HAP-1 (cell line): ENCODE data around the gene DYNC2LI1.

ENCODE experiments used
- DNase-seq, 2 experiments: peaks; one replicate each; pipeline ENCODE4 v3.0.0-alpha.2; 2016 to 2020; ENCODE audit warnings: low spot score in 2 of 2
- H3K27me3 ChIP-seq: fragments of 250-450 bp; sonication (Bioruptor Pico); 2 replicates; pipeline ENCODE4 v1.5.1; 2020; ENCODE audit warnings: low read depth, mild to moderate bottlenecking, moderate library complexity
- H3K36me3 ChIP-seq: fragments of 250-450 bp; sonication (Bioruptor Pico); replicated peaks from 2 replicates; pipeline ENCODE4 v1.5.1; 2020; ENCODE audit warnings: mild to moderate bottlenecking
- H3K4me1 ChIP-seq: fragments of 250-450 bp; sonication (Bioruptor Pico); 2 replicates; pipeline ENCODE4 v1.5.1; 2020; ENCODE audit warnings: mild to moderate bottlenecking
- H3K4me3 ChIP-seq: fragments of 250-450 bp; sonication (Bioruptor Pico); 2 replicates; pipeline ENCODE4 v1.5.1; 2020; ENCODE audit warnings: mild to moderate bottlenecking, moderate library complexity
- H3K9me3 ChIP-seq: fragments of 250-450 bp; sonication (Bioruptor Pico); 2 replicates; pipeline ENCODE4 v1.5.1; 2020; ENCODE audit warnings: mild to moderate bottlenecking, moderate library complexity
- in situ Hi-C: fragments of 300-500 bp; cut with MboI; formaldehyde crosslinking; loops from 3 replicates; pipeline ENCODE4 v1.14.3; 2020; ENCODE audit warnings: low sequenced_read_pairs, inconsistent platforms, mixed read lengths

The DYNC2LI1 gene

GRCh38 chr2:43852196-43852730, 78.4 kb downstream of the DYNC2LI1 start:
- in situ Hi-C loops = no loop called here
- Histone ChIP-seq H3K4me1 (no peaks in the 10 kb centered on the region), H3K4me3 (no peak overlapping the region), H3K36me3 (no peaks in the 10 kb centered on the region), H3K9me3 (no peaks in the 10 kb centered on the region), H3K27me3 (peaks cover 28% of the 10 kb centered on the region)
- no peak for DNase-seq

GRCh38 chr2:43853141-43854081, 79.6 kb downstream of the DYNC2LI1 start:
- DNase-seq = no peak
- Histone ChIP-seq H3K4me1 (no peaks in the 10 kb centered on the region), H3K4me3 (no peak overlapping the region), H3K27me3 (peaks cover 40% of the 10 kb centered on the region), H3K9me3 (no peaks in the 10 kb centered on the region), H3K36me3 (no peaks in the 10 kb centered on the region)
- in situ Hi-C loops = no loop called here

- no peak overlapping the region for H3K4me3 ChIP-seq
- no peak for DNase-seq
- H3K9me3 ChIP-seq = no peaks in the 10 kb centered on the region
- H3K4me1 ChIP-seq = no peaks in the 10 kb centered on the region
- H3K36me3 ChIP-seq = no peaks in the 10 kb centered on the region
- peaks cover 52% of the 10 kb centered on the region for H3K27me3 ChIP-seq
- in situ Hi-C loops = no loop called here
These were observed 80.8 kb downstream of the DYNC2LI1 start for GRCh38 chr2:43854671-43855070.

- Histone ChIP-seq H3K9me3 (no peaks in the 10 kb centered on the region), H3K4me1 (no peaks in the 10 kb centered on the region), H3K36me3 (no peaks in the 10 kb centered on the region), H3K27me3 (peaks cover 56% of the 10 kb centered on the region), H3K4me3 (no peak overlapping the region)
- in situ Hi-C loops = no loop called here
- no peak for DNase-seq
These were observed 81.5 kb downstream of the DYNC2LI1 start for GRCh38 chr2:43855292-43855691.
